ENCODE measurements around the gene SLC9A8.

- no peak for TF ChIP-seq RAD21 (IDR thresholded peaks at IDR 0.05; ENCODE audit: low read length)
- TF ChIP-seq CTCF (conservative IDR thresholded peaks at IDR 0.05; ENCODE audit: low read depth, low read length), result no peak
- no peak for TF ChIP-seq POLR2A (IDR thresholded peaks at IDR 0.05; ENCODE audit: low read depth, low read length)
- TF ChIP-seq FOS (IDR thresholded peaks at IDR 0.05; ENCODE audit: low read depth, low read length), result no peak
- TF ChIP-seq MXI1 (IDR thresholded peaks at IDR 0.05; ENCODE audit: borderline replicate concordance, low read depth, low read length), result no peak
- TF ChIP-seq RCOR1 (IDR thresholded peaks at IDR 0.05; ENCODE audit: insufficient replicate concordance, low read length), result no peak
Observed at GRCh38 chr20:49823152-49823847, 10.7 kb downstream of the SLC9A8 start.
